HT-29 (cell line): ENCODE results near the gene FIGN. TPM values are rescaled to one million over a fixed set of nuclear protein-coding genes. Genes with fewer than 3 reads are reported as not detected.
A peak's percentile ranks its signal among the peaks of the same experiment; 100 is the strongest.

Source experiments
- DNase-seq: peaks from one replicate; pipeline ENCODE4 v3.0.0-alpha.2; 2015; ENCODE audit warnings: low spot score
- total RNA-seq: library from RNA; depleted of rRNA; stranded (reverse); fragments of >200 nt; shearing (Covaris generic); gene quantifications from 2 replicates; pipeline ENCODE4 v1.2.3, GENCODE V29; 2014

The FIGN gene
- total RNA-seq, 1 experiment from 2014 or later, result not detected

DNA sequence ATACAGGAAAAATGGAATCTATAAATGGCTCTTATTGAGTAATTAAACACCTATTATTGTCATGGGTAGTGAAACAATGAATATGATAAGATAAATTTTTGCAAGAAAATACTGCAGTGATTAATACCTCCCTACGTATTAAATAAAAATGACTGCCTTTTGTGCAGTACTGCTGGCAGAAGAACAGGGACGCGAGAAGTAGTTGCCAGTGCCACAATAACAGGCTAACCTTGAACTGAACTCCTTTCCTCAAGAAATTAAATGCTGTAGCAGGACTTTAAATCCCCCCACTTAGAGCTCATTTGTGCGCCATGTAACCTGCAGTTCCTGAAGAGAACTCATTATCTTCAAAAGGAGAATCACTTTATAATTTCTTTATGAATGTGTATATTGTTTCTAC is 24.6 kb downstream of the FIGN start:
- no peak for DNase-seq

DNA sequence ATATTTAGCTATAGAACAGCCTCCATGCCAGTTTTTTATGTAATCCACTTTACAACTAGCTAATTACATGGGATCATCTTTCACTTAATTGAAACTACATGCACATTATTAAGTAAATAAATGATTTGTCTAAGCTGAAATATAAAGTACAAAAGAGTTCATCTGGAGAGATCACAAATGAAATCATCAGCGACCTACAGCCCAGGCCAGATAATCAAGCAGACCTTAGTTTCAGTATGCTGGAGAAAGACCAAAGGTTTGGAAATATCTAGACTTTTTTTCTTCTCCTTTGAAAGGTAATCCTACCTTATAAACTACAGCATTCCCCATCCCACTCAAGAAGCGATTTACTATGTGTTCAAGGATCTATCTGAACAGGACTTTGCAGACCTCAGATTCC is 26.5 kb downstream of the FIGN start:
- no peak for DNase-seq

DNA sequence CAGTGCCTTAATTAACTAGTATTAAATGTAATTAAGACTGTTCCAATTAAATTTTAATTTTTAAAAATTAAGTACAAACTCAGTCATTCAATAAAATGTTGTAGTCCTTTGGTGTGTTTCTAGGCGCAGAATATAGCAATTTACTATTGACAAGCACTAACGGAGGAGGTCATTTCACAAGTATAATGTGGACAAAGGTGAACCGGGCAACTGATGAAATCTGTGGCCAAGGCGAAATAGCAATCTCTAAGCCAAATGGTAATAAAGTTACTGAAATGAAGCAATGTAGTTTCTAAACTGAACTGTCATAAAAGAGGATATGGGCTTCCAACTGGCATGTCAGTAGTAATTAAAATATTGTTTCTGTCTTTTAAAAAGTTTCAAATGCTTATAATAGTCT is 27.5 kb downstream of the FIGN start:
- DNase-seq, result no peak

DNA sequence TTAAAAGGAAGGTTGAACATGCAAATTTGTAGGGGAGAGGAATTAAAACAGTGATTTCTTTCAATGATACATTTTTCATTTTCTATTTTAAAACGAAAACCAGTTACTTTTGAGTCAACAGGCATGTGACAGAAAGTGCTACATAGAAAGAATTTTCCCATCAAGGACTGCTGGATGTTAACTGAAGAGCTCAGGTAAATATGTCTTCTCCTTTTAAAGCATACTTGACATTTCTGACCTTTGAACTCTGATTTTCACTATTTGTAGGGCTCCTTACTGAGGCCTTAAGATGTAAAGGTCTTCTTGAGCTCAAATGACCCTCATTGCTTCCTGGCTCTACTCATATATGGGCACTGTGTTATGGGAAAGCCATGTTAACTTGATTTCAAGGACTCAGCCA is 32.4 kb downstream of the FIGN start:
- DNase-seq, result no peak

DNA sequence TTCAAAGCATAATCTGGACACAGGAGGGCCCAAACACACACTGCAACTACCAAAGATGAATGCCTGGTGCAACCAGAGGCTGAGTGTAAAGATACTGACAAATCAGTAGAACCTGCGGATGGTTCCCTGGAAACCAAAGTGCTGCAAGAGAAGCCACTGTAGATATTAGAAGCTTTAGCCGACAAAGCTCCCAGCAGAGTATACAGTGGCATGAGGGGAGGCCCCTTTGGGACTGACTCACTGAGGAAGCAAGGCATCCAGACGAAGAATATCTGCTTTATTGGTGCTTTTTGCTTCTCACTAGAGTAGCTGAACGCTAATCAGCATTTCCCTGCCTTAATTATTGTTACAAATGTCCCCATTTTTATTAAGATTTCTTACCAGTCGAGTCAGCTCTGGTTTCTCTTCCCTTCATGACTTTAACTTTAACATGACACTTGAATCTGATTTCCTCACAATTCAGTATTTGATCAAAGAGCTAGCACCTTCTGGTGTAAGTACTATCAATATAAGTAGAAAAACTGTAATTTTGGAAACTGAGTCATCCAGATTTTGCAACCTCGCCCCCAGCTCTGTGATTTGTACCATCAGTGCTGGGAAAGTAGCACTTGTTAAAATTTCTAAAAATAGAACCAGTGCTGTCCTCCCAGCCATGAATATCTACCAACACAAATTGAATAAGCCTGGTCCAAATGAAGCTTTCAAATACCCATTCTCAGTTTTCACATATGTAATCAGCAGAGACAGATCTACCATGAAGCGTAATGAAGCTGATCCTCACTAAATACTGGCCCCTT is 34.2 kb downstream of the FIGN start:
- no peak for DNase-seq

DNA sequence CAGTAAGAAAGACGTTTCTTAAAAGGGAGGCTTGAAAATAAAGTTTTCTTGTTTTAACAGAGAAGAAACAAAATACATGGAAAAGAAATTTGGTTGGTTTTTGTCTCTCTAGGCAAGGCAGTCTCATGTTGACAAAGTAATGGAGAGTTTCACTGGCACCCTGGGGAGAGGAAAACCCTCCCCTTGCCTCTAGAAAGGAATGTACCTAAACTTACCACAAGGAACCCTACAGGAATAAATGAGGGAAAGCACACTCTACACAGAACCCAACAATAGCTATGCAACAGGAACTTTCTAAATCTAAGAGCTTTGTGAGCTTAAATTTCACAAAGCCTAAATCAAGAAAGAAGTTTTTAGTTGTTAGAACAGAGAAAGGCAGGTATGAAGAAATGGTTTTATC is 37.0 kb downstream of the FIGN start:
- DNase-seq, result no peak

DNA sequence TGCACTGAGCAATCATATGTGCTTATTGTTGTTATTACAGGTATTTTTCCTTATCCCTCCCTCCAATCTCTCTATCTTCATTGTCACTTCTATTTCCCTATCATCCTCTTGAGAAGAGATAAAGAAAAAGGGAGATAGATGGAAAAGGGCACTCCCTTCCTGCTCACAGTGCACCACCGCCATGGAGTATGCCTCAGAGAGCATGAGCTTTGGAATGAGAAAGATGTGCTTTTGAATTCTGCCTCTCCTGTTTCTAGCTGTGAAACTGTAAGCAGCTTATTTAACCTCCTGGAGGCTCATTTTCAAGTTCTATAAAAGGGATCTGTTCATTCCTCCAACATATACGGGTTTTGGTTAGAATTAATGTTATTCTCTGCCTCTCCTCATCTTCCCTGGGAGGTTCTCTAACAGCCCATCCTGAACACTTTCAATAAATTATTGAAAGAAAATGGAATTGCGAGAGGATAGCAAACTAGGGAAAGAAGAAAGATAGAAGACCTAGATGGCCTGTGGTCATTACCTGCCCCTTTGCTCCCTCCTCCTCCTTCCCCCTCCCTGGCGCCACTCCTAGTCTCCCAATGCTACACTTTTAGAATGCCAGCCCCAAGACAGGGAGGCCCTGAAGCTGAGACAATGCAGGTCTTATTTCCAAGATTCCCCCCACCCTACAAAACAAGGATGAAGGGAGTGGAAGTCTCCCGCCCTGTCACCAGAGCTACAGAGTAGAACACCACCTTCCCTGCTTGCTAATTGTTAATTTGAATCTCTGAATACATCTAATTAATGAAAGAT is 37.8 kb downstream of the FIGN start:
- DNase-seq, result no peak

DNA sequence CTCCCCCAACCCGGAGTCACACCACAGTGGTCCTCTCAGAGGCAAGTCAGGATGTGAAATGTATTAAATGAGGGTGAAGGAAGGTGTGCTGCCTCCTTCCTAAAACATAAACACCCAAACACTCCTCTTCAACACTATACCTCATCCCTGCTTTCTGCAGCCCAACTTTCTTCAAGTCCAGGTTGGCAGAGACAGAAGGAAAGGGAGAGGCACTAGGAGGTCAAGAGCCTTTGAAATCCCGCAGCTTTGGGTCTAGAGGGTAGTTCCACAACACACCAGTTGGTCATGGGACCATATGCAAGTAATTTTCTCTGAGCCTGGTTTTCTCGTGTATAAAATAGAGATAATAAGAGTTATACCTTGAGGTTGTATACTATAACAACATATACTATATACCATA is 38.4 kb downstream of the FIGN start:
- no peak for DNase-seq

DNA sequence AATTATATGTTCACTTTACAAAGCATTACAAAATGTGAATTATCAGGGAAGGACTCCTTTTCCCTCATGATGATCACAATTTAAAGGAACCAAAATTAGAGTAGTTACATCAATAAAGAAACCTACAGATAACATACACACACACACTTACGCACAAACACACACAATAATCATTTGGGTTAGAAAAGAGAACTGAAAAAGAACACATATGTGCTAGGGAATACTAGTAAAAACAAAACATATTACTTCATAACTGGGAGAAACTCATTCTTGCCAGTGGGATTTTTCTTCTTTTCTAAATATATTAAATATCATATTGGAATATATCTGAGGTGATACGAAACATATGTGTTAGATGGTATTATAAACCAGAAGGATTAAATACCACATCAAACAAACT is 42.3 kb downstream of the FIGN start:
- DNase-seq, result no peak

DNA sequence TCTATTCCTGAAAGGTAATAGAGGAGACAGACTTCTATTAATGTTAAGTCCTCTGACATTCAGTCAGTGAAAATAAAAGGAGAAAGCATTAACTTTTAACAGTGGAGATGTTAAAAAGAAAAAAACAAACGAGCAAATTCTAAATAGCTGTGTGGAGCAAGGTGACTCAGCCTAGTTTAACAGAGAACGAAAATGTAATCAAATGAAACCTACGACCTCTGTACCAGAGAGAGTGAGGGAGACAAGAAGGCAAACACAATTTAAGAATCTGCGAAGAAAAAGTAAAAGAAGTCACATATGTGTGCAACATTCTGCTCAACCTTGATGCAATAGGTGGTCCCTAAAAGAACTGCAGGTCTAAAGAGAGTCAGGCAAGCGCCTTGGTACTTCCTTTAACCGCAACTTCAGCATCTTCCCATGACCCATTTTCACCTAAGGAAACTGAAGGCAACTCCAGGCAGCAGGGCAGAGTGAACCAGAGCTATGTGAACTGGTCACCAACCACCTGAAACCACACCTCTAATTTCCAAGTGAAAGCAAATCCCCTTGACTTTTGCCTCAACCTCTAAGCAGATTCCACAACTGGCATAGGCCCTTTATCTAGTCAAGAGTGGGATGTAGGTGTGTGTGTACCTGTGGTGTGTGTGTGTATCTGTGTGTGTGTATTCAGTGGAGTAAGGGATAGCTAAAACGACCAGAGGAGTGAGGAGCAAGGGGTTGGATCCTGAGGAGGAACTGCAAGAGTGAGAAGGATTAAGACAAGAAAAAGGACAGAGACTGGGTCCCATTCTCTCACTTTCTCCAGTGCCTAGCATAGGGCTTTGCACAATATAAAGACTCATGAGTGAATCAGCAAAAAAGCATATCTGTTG is 43.0 kb downstream of the FIGN start:
- no peak for DNase-seq

DNA sequence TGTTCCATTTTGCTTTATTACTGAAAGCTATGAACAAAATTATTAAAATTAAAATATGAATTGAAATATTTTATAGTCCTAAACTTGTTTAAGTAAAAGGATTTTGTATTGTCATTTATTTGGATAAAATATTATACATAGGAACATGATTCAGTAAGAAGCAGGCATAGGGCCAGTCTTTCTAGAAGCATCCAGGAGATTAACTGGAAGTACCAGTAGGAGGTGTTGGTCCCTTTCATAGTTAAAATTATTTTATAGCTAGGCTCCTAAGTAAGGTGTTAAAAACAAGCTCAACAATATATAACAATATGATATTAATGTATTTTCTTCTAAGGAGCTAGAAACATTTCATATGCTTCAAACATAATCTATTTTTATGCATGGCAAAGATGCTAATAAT is 43.7 kb downstream of the FIGN start:
- DNase-seq, result no peak

DNA sequence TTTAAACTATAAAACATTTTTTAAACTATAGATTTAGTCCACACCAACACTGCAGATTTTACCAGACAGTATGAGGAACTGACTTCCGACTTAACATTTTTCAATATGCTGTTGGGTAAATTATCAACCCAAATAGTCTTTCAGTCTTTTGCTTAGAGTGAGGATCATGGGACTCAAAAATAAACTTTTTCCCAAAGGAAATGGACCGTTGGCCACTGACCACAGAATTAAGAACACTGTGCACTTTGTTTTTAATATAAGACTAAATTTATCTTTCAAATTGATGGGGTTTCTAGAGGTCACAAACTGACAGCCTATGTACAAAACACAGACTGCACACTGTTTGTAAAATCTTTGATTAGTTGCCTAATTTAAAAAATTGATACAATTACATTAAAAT is 44.9 kb downstream of the FIGN start:
- no peak for DNase-seq

DNA sequence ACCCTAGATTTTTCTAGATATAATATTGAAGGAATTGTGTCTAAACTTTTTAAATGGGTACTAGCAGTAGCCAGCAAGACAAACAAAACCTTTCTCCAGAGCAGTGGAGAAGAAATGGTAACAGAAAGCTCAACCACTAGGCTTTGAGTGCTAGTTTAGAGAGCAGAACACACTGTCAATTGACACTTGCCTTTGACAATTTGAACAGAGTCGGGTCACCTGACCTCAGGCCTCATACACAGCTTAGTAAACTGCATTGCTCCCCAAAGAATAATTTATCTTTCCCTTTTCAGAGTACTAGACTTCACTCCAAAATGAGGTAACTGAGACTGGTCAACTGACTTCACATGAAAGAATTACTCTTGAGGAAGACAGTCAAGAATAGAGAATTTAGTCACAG is 48.6 kb downstream of the FIGN start:
- DNase-seq, result no peak

DNA sequence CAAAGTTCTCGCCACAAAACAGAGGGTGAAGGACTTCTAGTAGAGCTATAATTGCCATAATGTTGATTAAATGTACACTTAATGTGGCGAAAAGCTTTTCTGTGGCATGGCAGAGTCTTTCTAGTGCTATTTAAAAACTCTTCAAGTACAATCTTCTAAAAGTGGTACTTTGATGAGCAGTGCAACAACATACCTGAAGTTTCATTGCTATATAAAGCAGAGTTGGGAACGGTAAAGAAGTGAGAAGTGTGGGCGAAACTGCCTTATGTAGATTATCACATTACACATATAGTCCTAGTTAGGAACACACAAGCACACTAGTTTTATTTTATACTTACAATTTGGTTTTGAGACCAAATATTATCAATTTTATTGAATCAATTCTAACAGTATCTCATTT is 49.5 kb downstream of the FIGN start:
- DNase-seq, result no peak

DNA sequence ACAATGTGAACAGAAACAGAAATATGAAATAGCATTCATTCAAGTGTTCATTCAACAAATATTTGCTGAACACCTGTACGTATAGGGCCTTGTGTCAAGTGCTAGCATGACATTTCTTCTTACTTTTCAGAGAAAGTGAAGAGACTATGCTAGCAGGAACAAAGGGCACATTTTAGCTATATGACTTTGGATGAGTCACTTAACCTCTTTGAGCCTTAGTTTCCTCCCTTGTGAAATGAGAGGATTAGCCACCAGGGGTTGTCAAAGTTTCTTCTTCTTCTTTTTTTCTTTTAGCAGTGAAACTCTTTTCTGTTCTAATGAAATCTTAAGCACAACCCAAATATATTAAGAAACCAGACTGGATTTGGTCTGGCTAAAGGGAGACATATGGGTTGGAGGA is 53.1 kb downstream of the FIGN start:
- DNase-seq, result peak; percentile 4

DNA sequence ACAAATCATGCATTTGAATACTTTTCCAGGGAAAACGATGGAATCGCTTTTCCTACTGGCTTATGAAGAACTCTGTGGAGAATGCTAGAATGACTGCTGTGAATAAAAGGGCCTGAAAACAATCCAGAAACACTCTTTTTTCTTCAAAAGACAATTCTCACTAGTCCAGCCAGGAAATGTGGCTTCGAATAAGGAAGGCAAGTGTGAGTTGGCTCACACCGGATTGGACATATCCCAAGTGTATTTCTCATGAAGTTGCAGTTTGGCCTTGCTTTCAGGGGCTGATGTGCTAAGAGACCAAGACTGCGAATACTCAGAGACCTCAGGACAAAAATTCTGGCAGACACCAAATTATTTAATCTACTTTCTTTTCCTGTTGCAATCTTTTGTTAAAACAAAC is 54.1 kb downstream of the FIGN start:
- DNase-seq, result no peak

DNA sequence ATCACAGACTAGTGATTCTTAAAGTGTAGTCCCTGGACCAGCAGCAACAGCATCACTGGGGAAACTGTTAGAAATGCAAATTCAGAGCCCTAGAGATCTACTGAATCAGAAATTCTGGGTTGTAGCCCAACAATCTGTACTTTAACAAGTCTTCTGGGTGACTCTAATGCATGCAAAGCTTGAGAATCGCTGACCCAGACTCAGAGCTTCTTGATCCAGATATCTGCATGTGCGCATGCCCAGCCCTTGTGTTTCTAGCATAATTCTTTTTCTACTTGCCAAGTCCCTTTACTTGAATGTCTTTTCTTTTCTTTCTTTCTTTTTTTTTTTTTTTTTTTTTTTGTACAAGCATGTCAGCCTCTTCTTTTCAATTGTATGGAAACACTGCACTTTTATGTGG is 60.4 kb downstream of the FIGN start:
- DNase-seq, result no peak

DNA sequence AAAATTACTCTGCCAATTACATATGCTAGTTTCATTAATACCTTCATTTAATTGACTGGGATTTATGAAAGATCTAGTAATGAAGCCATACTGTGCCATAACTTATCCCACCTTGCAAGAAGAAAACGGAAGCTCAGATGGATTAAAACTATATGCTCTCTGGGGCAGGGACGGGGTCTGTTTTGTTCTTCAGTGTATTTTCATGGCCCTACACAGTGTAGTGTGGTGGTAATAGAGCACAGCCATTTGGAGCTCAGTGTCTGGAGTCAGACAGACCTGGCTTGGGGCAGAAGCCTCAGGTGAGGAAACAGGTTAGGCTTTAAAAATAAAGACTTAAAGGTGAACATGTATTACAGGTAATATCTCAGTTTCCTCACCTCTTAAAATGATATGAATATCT is 62.3 kb downstream of the FIGN start:
- no peak for DNase-seq

DNA sequence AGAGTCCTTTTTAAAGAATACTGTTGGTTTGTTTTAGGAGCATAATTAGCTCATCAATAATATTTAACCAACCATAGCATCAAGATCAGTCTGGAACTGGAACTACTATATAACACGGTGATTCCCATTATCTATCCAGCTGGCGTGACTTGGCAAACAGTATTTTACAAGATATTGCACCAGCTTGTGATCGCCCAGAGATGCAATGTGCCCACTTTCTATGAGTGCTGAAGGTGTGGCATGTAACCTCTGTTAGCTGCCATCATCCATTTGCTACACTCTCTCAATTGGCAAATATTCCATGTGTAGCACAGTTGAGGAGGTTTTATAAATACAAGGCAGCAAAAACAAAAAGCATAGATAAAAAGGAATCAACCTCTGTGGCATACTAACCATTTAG is 64.9 kb downstream of the FIGN start:
- no peak for DNase-seq

DNA sequence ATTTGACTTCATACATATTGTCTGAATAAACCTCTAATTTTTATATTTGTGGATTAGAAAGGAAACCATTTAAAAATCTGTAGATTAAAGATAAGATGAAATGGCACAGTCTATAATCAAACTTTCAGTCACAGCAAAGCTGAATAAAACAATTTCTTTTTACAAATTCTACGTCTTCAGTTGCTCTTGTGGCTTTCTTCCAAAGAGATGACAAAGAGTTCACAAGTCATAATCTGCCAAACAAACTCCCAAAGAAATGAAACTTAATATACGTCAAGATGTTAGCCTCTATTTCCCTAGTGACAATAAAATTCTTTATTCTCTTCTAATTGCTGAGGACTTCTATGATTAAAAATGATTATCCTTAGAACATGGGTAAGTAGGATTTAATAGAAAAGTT is 66.3 kb downstream of the FIGN start:
- no peak for DNase-seq

DNA sequence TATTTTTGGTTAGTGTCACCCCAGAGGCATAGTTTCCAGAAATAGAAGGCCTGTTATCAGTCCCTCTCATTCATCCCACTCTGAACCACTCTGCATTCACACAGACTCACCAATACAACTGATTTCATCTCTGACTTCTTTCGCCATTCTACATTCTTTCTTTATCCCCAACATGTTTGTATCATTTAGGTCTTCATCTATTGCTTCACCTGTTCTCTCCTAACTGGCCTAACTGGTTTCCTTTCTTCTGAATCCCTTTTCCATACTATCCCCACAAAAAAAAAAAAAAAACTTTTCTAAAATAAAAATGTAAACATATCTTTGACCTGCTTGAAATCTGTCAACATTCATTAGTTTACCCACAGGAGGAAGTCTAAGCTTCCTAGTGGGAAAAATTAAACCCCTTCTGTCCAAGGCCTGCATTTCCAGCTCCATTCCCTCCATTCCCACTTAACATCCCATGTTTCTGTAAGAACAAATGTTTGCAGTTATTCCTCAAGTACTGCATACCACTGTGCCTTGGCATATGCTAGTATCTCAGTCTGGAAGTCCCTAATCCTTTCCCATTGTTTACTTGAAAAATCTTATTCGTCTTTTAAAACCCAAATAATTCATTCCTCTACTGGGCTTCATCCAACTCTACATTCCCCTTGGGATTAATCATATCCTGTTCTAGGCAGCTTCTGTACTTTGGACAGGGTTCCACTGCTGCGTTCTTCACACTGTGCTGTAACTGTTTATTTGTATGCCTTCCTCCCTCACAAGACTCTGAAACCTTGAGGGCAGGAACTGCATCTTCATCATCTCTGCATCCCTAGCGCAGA is 68.5 kb downstream of the FIGN start:
- DNase-seq, result peak; percentile 12
